GM18502 (cell line): Measurements from ENCODE around the gene ZNF605.
A peak's percentile ranks its signal among the peaks of the same experiment; 100 is the strongest.
"Not testable (repeated sequence)": the region's sequence is repeated elsewhere in the genome, so short reads cannot be mapped to it uniquely, and the experiment has no call there.

Experiments
- ATAC-seq: cut with Tn5 transposase; IDR thresholded peaks from one replicate; pipeline ENCODE4 v1.9.1; 2021; ENCODE audit warnings: mild to moderate bottlenecking; ENCODE audit not compliant: unreplicated experiment, poor library complexity

ZNF605 gene

DNA sequence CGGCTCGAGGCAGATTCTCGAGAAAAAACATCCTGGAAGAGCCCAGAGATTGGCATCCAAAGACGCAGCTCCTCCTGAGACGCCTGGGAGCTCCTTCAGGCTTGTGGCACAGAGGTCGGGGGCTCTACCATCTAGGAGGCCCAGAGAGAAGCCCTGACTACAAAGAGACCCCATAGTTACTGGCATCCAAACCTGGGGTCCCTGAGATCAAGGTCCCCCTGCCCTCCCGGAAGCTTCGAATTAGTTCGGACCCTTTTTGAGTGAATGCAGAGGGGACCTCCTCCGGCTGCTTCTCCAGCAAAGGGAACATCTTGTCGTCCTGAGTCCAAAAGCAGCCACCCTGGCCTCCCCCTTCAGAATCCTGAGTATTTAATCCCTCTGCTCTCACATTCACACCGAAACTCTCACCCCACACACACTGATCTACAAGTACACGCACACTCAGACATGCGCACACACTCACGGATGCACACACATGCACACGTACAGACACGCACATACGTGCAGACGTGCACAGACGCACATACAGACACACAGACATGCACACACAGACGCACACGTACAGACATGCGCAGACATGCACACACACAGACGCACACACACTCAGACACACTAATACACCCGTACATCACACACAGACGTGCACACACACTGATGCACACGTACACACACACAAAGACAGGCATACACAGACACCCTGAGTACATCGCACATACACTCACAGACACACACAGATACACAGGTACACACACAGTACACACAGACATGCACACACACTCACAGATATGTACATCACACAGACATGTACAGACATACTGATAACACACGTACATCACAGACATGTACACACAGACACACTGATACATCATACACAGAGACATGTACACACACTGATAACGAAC lies 5.9 kb downstream of the ZNF605 start:
- no peak for ATAC-seq

DNA sequence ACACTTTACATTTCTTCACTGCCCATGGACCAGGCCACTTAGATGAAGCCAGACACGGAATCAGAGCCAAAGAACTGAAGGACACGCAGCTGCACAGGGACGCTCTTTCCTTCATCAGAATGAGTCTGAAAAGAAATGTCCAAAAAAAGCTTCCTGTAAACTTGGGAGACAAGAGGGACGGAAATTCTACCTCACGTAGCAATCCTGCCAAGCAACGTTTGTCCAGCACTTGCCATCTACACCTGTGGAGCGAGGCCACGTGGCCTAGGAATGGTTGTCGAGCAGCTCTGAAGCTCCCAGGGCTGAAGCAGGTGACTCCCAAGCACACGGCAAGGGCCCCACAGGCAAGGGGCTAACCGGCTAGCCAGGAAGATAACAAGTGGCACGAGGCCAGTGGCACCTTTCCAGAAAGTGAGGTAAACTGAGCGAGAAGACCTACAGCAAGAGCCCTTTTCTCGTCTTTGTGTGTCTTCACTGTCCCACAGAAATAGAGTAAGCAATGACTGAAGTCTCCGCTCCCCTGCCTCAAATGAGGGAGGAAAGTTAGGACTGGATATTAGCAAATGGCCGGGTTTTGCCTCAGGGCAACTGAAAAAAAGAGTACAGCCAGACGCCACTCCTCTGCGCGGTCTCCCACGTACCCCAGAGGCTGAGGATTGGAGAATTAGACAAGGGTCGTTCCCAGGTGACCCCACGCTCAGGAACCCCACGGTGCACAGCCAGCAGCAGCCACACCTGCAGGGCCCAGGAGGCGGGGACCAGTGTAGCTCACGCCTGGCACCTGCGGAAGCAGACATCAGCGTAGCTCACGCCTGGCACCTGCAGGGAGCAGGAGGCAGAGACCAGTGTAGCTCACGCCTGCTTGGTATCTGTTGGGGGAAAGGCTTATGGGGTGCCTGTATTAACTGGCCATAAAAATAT lies 7.7 kb downstream of the ZNF605 start:
- no peak for ATAC-seq

- ATAC-seq, result no peak
These were observed 9.8 kb downstream of the ZNF605 start for GRCh38 chr12:132946246-132946820.

DNA sequence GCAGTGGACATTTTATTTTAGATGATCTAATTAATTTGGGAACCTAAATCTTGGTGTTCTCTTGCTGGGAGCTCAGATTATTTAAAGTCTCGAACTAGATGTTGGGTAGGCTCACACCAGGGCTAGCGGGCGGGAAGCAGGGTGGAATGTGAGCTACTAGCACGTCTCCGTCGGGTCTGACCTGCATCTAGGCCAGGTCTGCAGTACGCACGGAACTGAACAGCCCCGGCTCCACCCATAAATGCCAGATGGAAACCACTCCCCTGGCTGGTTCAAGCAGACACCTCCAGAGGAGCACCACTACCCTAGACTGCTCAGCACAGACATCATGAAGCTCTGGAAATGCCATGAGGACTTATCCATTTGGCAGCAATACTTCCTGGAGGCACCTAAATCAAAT lies 10.3 kb downstream of the ZNF605 start:
- no peak for ATAC-seq

DNA sequence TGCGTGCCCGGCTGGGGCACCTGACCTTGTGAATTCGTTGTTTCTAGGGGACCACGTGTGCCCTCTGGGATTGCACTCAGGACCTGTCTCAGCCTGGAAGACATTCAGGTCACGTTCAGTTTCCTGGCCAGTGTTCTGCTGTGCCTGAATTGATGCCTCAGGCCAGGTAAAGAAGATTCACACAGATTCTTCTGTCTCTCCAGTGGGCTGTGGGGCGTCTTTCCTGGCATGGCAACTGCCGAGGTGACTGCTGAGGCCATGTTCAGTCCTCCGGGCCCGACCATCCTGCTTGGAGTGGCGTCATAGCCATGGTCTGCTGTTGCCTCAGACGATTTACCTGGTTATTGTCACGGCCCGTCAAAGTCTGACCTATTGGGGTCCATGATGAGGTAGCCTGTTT lies 13.5 kb downstream of the ZNF605 start:
- no peak for ATAC-seq

DNA sequence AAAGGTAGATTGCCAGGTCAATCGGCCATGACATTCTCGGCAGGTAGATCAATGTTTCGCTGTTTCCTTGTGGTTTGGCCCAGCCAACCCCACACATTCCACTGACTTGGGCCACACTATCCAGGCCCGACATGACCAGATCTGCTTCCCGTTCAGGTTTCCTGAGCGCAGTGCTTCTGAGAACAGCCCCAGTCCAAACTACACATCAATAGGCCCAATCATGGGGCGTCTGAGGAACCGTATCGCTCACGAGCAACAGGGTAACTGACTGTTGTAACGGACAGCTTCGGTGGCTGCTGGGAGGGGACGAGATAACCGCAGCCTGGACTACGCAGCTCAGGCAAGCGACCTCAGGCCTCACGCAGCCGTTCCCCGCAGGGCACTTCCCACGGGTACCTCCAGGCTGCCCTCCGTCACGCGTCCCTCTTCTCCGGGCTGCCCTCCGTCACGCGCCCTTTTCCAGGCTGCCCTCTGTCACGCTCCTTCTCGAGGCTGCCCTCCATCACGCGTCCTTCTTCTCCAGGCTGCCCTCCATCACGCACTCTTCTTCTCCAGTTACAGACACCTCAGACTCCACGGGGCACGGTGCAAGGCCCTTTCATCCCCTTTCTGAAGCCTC lies 14.7 kb downstream of the ZNF605 start:
- no peak for ATAC-seq

GRCh38 chr12:132940071-132940719 lies 15.9 kb downstream of the ZNF605 start:
- no peak for ATAC-seq

DNA sequence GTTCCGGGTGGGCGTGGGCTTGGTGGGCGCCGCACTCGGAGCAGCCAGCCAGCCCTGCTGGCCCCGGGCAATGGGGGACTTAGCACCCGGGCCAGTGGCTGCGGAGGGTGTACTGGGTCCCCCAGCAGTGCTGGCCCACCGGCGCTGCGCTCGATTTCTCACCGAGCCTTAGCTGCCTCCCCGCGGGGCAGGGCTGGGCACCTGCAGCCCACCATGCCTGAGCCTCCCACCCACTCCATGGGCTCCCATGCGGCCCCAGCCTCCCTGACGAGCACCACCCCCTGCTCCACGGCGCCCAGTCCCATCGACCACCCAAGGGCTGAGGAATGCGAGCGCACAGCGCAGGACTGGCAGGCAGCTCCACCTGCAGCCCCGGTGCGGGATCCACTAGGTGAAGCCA lies 17.3 kb downstream of the ZNF605 start:
- not testable (repeated sequence) for ATAC-seq

DNA sequence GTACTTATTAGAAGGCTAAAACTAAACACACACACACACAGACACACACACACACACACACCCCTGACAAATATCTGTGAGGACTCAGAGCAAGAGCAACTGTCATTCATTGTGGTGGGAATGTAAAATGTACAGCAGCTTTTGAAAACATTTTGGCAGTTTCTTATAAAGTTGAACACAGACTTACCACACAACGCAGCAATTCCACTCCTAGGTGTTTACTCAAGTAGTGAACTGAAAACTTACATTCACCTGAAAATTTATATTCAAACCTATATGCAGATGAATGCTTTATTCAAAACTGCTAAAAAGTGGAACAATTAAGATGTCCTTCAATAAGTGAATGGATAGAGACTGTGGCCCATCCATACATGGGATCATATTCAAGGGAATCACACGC lies 18.6 kb downstream of the ZNF605 start:
- ATAC-seq, result no peak

DNA sequence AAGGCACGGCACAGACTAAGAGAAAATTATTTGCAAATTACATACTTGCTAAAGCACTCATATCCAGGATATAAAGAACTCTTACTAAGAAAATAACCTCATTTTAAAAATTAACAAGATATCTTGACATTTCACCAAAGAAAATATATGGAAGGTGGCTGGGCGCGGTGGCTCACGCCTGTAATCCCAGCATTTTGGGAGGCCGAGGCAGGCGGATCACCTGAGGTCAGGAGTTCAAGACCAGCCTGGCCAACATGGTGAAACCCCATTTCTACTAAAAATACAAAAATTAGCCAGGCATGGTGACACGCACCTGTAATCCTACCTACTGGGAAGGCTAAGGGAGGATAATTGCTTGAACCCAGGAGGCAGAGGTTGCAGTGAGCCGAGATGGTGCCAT lies 19.2 kb downstream of the ZNF605 start:
- ATAC-seq, result not testable (repeated sequence)

- no peak for ATAC-seq
These were observed 19.9 kb downstream of the ZNF605 start for GRCh38 chr12:132936163-132936562.

DNA sequence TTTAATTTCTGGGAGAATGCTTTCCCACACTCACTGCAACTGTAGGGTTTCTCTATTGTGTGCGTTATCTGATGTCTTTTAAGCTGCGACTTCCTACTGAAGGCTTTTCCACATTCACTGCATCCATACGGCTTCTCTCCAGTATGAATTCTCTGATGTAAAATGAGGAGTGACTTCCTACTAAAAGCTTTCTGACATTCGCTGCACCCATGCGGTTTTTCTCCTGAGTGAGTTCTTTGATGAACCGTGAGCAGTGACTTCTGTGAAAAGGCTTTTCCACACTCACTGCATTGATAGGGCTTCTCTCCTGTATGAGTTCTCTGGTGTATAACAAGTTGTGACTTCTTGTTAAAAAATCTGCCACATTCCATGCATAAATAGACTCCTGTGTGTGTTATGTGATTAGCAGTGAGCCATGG lies 29.7 kb downstream of the ZNF605 start:
- ATAC-seq, result no peak

GRCh38 chr12:132925597-132926414 lies 30.3 kb downstream of the ZNF605 start:
- ATAC-seq, result no peak

- no peak for ATAC-seq
These were observed 31.8 kb downstream of the ZNF605 start for GRCh38 chr12:132924356-132924755.

DNA sequence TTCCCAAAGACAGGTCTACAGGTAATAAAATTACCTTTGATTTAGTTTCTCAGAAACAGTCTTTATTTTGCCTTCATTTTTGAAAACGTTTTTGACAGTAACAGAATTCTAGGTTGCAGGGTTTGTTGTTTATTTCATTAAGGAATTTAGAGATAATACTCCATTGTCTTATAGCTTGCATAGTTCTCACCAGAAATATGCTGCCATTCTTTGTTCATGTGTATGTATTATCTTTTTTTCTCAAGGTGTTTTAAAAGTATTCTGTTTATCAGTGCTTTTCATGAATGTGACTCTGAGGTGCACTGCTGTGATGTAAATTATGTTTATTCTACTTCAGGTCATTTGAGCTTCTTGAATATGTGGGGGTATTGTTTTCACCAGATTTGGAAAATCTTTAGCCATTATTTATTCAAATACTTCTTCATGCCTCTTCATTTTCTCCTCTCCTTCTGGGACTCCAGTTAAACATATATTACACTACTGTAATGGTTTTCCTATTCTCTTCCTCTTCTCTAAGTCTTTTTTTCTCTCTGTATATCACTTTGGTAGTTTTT lies 32.7 kb downstream of the ZNF605 start:
- no peak for ATAC-seq

DNA sequence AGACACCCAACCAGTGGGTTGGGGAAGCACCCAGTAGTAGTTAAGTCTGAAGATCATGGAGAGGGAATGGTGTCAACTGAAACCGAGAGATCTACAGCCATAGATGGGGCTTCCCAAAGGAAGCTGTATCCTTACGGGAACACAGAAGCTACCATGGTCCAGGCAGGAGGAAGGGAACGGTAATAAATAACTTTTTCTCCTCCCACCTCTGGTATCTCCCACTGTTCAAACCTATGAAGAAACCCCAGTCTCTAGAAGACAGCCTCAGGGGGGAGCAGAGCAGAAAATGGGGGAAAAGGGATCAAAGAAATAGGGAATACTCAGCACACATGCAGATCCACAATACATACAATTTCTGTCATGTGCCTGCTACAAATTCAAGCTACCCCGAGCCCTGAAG lies 33.4 kb downstream of the ZNF605 start:
- no peak for ATAC-seq

- ATAC-seq, result no peak
These were observed 34.4 kb downstream of the ZNF605 start for GRCh38 chr12:132921685-132922084.

- ATAC-seq, result no peak
These were observed 37.4 kb downstream of the ZNF605 start for GRCh38 chr12:132918680-132919079.

DNA sequence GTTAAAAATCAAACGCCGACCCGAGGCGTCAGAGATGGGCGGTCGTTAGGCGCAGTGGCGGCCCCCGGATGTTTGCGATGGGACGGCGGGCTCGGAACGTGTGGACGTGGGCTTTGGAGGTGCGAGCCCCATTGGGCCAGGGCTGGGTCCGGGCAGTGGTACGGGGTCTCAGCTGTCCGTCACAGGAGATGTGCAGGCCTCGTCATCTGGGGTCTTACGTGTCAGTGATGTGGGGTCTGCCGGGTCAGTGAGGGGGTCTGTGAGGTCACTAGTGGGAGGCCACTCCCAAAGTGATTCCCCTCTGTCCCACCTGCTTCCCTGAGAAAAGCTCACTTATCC lies 47.1 kb downstream of the ZNF605 start:
- peak; percentile 16 for ATAC-seq
